Left colon (tissue), 2 donors: ENCODE data around the gene FAM171A1. TPM values are rescaled to one million over a fixed set of nuclear protein-coding genes. Genes with fewer than 3 reads are reported as not detected.
"Not testable (repeated sequence)": the region's sequence is repeated elsewhere in the genome, so short reads cannot be mapped to it uniquely, and the experiment has no call there.

Experiments used
- ATAC-seq: fragments of 200-7000 bp; cut with Tn5 transposase; one replicate; pipeline ENCODE4 v1.9.1; 2020; ENCODE audit warnings: mild to moderate bottlenecking, moderate library complexity
- DNase-seq, 2 donors: peaks; one replicate each; pipeline ENCODE4 v3.0.0-alpha.2; 2020
- intact Hi-C, 2 donors: fragments of 100-400 bp; cut with DNase I in 1 of 2; cut with micrococcal nuclease in 1 of 2; formaldehyde crosslinking; loops; one replicate each; pipeline versions ENCODE4 v1.11.2 to v1.14.0; 2022; cut with DNase I, micrococcal nuclease
- total RNA-seq, 2 donors: library from RNA; stranded (reverse); fragmentation: NEBNext Ultra II Directional; extraction: Animal tissue kit (Norgen Biotek cat#: 25700); gene quantifications; one replicate each; pipeline ENCODE4 v1.2.1, GENCODE V29; 2021
- donor health status: DM: no; HTN: no; CAD: no.
- donor health status: DM: yes; HTN: yes; CAD: no.

FAM171A1 gene
- total RNA-seq, 2 donors from 2014 or later: 53.5 to 60.5 TPM

GRCh38 chr10:15236340-15236739 is 134.7 kb downstream of the FAM171A1 start:
- ATAC-seq (no peak), DNase-seq (no peak)
- intact Hi-C loops: no loop called here

- ATAC-seq: no peak
- no peak for DNase-seq
- intact Hi-C loops: no loop called here
Measured at GRCh38 chr10:15232279-15232678, 138.8 kb downstream of the FAM171A1 start.

DNA sequence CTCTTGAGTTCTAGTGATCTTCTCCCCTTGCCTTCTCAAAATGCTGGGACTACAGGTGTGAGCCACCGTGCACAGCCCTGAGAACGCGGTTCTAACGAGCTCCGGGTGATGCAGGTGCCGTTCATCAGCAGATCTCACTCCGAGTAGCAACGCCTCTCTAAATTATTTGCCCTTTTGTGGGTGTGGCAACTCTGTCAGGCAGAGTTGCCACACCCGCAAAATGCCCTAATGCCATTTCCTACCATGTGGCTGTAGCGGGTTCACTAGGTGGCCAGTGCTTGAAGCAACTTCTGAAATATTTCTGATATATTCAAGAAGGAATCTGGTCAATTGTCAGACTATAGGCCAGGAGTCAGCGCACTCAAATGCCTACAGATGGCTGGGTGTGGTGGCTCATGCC is 139.7 kb downstream of the FAM171A1 start:
- intact Hi-C loops: no loop called here
- ATAC-seq: peak; percentile 69
- no peak for DNase-seq

DNA sequence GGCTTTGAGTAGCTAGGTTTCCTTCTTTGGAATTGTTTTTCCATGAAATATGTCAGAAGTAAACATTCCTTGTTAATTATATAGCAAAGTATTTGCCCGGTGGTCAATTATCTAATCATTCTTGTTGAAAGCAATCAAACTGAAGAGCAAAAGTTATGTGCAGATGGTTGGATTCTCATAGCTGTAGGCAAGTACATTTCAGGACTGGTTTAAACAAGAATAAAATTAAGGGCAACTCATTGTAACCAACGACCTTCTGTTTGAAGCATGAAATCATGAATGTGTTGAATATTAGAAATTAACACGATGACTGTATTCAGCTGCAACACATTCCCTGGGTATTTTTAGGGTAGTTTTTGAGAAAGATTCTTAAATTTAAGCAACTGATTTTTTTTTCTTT is 140.8 kb downstream of the FAM171A1 start:
- no peak for ATAC-seq
- intact Hi-C loops: no loop called here
- DNase-seq: no peak

GRCh38 chr10:15229268-15229667 is 141.8 kb downstream of the FAM171A1 start:
- intact Hi-C loops: no loop called here
- DNase-seq (no peak), ATAC-seq (no peak)

DNA sequence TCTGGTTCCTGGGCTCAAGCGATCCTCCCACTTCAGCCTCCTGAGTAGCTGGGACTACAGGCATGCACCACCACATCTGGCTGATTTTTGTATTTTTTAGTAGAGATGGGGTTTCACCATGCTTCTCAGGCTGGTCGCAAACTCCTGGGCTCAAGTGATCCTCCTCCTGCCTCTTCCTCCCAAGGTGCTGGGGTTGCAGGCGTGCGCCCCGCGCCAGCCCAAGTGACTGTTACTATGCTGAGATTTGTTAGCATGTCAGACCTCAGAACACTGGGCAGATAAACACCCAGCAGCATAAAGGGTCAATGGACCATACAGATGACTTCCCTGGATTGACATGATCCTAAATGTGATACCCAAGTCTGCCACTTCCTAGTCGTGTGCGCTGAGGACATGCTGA is 142.7 kb downstream of the FAM171A1 start:
- no peak for DNase-seq
- intact Hi-C loops: no loop called here
- ATAC-seq: no peak

DNA sequence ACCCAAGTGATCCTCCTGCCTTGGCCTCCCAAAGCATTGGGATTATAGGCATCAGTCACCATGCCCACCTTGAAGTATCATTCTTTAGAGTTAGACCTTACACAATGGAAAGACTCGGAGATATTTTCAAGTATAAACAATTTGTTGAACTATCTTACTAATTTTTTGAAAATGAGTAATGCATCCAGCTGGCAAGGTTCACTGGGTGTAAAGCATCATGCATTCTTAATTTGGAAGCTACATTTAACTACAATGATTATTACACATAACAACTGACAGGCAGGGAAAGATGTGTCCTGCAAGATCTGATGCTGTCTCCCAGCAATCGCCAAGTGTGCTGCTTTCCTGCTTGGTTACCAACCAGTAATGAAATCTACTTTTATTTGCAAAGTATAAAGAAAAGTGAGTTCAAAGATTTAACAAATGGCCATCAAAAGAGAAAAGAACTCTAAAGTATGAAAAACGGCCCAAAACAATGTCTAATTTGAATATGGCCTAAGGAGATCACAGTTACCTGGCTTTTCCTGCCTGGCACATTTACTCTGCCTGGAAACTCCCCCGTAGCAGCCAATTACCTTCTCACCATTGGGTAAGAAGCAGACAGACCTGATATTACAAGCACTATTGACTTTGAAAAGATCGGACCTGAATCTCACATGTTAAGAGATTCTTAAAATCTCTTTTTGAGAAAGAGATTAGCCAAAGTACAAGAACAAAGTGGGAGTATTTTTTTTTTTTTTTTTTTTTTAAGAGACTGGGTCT is 143.3 kb downstream of the FAM171A1 start:
- ATAC-seq: no peak
- intact Hi-C loops: no loop called here
- no peak for DNase-seq

DNA sequence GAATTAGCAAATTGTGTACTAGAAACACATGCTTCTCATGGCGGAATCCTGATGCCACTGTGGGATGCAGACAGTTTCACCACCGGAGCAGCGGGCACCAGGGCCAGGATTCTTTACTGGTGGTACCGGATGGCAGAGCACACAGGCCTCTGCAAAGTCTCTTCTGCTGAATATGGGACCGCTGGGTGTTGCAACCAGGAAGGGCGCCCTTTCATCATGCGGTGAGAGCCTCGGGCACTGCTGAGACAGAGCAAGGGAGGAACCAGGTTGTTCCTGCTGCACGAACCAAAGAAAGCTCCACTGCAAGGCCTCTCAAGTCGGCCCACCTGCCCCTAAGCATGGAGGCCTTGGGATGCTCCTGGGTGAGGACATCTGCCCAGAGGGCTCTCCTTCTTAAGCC is 145.6 kb downstream of the FAM171A1 start:
- ATAC-seq: no peak
- no peak for DNase-seq
- intact Hi-C loops: no loop called here

- intact Hi-C loops: no loop called here
Measured at GRCh38 chr10:15224948-15225347, 146.1 kb downstream of the FAM171A1 start.

DNA sequence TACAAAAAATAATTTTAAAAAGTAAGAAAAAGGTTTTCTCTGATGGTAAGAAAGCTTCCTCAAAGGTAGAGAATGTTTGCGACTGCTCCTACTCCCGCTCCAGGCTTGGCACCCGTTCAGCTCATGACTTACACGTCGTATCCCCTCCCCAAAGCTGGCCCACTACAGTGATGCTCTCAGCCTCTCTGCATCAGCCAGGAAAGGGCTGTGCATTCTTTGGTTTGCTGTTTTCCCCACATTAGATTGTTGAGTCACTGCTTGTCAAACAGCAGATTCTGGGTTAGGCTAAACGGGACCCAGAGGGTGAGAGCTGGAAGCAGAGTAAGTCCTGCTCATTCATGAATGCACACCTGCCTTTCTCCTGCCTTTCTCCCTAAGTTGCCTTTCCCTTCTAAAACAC is 147.9 kb downstream of the FAM171A1 start:
- no peak for ATAC-seq
- intact Hi-C loops: no loop called here
- no peak for DNase-seq

More at GRCh38 chr10:15224948-15225347, 146.1 kb downstream of the FAM171A1 start:
- ATAC-seq: peak; percentile 78
- DNase-seq: no peak

DNA sequence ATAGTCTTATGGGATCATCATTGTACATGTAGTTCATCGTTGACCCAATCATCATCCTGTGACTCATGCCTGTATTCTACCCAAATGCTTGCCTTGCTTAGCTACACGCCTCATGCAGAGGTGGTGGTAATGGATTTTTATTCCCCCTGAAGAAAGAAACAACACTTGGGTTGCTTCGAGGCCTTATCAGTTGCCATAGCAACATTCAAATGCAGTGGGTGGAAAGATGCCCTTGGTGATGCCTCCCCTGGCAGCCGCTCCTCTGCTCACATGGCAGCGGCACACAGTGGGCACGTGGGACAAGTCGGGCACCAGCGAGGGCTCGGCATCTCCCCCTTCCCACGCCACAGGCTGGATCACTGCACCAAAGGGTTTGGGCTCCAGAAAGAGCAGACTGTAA is 148.6 kb downstream of the FAM171A1 start:
- ATAC-seq: no peak
- intact Hi-C loops: no loop called here
- DNase-seq: no peak

GRCh38 chr10:15220445-15220844 is 150.6 kb downstream of the FAM171A1 start:
- DNase-seq (no peak), ATAC-seq (no peak)
- intact Hi-C loops: no loop called here

DNA sequence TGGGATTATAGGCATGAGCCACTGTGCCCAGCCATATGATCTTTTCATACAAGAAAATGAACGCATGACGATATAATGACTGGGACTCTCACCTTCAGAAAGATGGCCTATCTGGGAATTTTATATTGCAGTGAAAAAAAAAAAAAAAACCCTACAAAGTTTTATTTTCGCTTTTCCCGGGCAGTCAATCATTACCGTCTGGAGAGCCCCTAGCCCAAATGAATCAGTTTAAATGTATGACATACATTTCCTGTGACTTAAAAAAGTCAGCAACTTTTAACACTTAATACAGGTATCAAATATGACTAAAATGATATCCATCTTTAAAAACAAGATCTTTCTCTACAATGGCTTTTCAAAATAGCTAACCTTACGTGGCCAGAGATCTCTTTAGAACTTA is 154.4 kb downstream of the FAM171A1 start:
- intact Hi-C loops: no loop called here
- DNase-seq (no peak), ATAC-seq (no peak)

DNA sequence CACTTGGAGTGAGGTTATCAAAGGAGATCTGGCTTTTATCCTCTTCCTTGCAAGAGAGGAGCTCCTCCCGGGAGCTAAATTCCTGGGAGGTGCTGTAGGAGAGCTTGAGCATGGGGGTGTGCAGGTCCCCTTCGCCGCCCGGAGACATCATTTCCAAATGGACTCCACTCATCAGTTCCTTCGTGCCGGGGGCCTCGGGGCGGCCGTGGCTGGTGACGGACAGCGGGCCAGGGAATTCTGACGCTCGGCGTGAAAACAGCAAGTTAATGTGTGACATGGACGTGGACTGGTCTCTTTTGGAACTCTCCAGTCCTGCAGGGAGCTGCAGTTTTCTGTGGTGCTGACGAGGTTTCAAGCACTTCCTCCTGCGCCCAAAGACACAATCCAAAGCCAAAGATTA is 156.9 kb downstream of the FAM171A1 start:
- DNase-seq (no peak), ATAC-seq (no peak)
- intact Hi-C loops: loop anchor here in 1 of 2 donors (5.0 kb wide), 1 partner anchor 158 kb away; the partner anchor contains the start of gene FAM171A1

- ATAC-seq: no peak
- intact Hi-C loops: loop anchor here in 1 of 2 donors (5.0 kb wide), 1 partner anchor 159 kb away; the partner anchor contains the start of gene FAM171A1
- no peak for DNase-seq
Measured at GRCh38 chr10:15213461-15213861, 157.6 kb downstream of the FAM171A1 start.

DNA sequence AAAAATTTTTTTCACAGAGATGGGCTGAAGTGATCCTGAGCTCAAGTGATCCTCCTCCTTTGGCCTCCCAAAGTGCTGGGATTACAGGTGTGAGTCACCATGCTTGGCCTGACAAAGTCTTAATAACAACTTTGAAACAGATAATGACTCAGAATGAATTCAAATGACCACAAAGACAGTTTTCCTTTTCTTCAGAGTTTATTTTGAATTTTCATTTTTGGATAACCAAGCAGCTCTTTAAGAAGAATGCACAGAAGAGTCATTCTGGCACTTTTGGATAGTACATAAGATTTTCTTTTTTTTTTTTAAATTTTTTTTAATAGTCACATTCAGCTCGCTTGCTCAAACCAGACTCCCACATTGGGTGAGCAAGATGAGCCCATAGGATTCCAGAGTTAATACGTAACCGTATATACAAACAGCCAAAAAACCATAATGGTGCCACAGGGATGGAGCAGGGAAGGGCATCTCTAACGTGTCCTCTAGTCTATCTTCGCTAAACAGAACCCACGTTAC is 159.6 kb downstream of the FAM171A1 start:
- intact Hi-C loops: loop anchor here in 1 of 2 donors (5.0 kb wide), 1 partner anchor 161 kb away; the partner anchor contains the start of gene FAM171A1
- DNase-seq (no peak), ATAC-seq (no peak)

- intact Hi-C loops: loop anchor here in 1 of 2 donors (5.0 kb wide), 1 partner anchor 162 kb away; the partner anchor contains the start of gene FAM171A1
- no peak for ATAC-seq
Measured at GRCh38 chr10:15210521-15210920, 160.6 kb downstream of the FAM171A1 start.

GRCh38 chr10:15209827-15210509 is 161.1 kb downstream of the FAM171A1 start:
- peak; percentile 87 for ATAC-seq
- DNase-seq: peak; percentile 70 to 92
- intact Hi-C loops: loop anchor here in 1 of 2 donors (5.0 kb wide), 1 partner anchor 162 kb away; the partner anchor contains the start of gene FAM171A1

More at GRCh38 chr10:15210521-15210920, 160.6 kb downstream of the FAM171A1 start:
- DNase-seq: no peak

- ATAC-seq (no peak), DNase-seq (no peak)
- intact Hi-C loops: no loop called here
Measured at GRCh38 chr10:15208221-15208620, 162.9 kb downstream of the FAM171A1 start.

- intact Hi-C loops, ATAC-seq: not testable (repeated sequence)
Measured at GRCh38 chr10:15207410-15207809, 163.7 kb downstream of the FAM171A1 start.

More at GRCh38 chr10:15207410-15207809, 163.7 kb downstream of the FAM171A1 start:
- DNase-seq: not testable (repeated sequence)
